Measurements from ENCODE around the gene SEMA5A. TPM values are rescaled to one million over a fixed set of nuclear protein-coding genes. Genes with fewer than 3 reads are reported as not detected.
A peak's percentile ranks its signal among the peaks of the same experiment; 100 is the strongest.

Gene SEMA5A
- total RNA-seq, 1 donor from 2014 or later, result 38.9 TPM

GRCh38 chr5:9009931-9010651, 535.8 kb downstream of the SEMA5A start:
- DNase-seq (no peak), ATAC-seq (no peak)
- H3K27me3 ChIP-seq, result no peaks in the 10 kb centered on the region
- no peak overlapping the region for H3K27ac ChIP-seq
- intact Hi-C loops (cut with DNase I), result no loop called here
- no peak for TF ChIP-seq CTCF (IDR thresholded peaks at IDR 0.05)
- H3K9me3 ChIP-seq, result no peaks in the 10 kb centered on the region
- no peaks in the 10 kb centered on the region for H3K4me1 ChIP-seq
- no peak overlapping the region for H3K4me3 ChIP-seq
- no peaks in the 10 kb centered on the region for H3K36me3 ChIP-seq

GRCh38 chr5:8997542-8998070, 548.3 kb downstream of the SEMA5A start:
- no peak for TF ChIP-seq CTCF (IDR thresholded peaks at IDR 0.05)
- H3K4me3 ChIP-seq, result no peak overlapping the region
- no peaks in the 10 kb centered on the region for H3K9me3 ChIP-seq
- H3K27ac ChIP-seq, result no peak overlapping the region
- no peak for DNase-seq
- H3K4me1 ChIP-seq, result no peaks in the 10 kb centered on the region
- no peaks in the 10 kb centered on the region for H3K36me3 ChIP-seq
- intact Hi-C loops (cut with DNase I), result no loop called here
- no peak for ATAC-seq
- H3K27me3 ChIP-seq, result no peaks in the 10 kb centered on the region

GRCh38 chr5:8993031-8993430, 552.8 kb downstream of the SEMA5A start:
- H3K27me3 ChIP-seq, result no peaks in the 10 kb centered on the region
- no peaks in the 10 kb centered on the region for H3K9me3 ChIP-seq
- ATAC-seq (no peak), DNase-seq (no peak)
- H3K27ac ChIP-seq, result no peak overlapping the region
- intact Hi-C loops (cut with DNase I), result no loop called here
- H3K36me3 ChIP-seq, result no peaks in the 10 kb centered on the region
- no peaks in the 10 kb centered on the region for H3K4me1 ChIP-seq
- H3K4me3 ChIP-seq, result no peak overlapping the region
- peak; percentile 26 for TF ChIP-seq CTCF (IDR thresholded peaks at IDR 0.05)

Small RNAs within 50 kb of the gene (microRNA-seq; reads per million reads assigned to microRNA genes)
- gene MIR4636 (ENCODE audit: borderline microRNAs expressed), result 2.8 reads per million, percentile 19 among the genes with 10 or more reads in this experiment

Other genes with a start within 250 kb of the SEMA5A start
- gene TAS2R1, start 84.3 kb upstream of the SEMA5A start, total RNA-seq, result not detected